HFFc6 (cell line): ENCODE measurements around the gene P2RX4. TPM values are rescaled to one million over a fixed set of nuclear protein-coding genes. Genes with fewer than 3 reads are reported as not detected.

Experiments
- DNase-seq: peaks from one replicate; pipeline ENCODE4 v3.0.0-alpha.2; 2018
- H3K27ac Mint-ChIP-seq: 2 replicates; pipeline ENCODE4 v1.8.0; 2020; ENCODE audit warnings: mild to moderate bottlenecking, mixed read lengths
- H3K27me3 Mint-ChIP-seq: 2 replicates; pipeline ENCODE4 v1.8.0; 2021; ENCODE audit warnings: mild to moderate bottlenecking, moderate library complexity, mixed read lengths; ENCODE audit not compliant: insufficient read depth
- H3K36me3 Mint-ChIP-seq: 2 replicates; pipeline ENCODE4 v1.8.0; 2021; ENCODE audit warnings: low read depth, mixed read lengths
- H3K4me1 Mint-ChIP-seq: 2 replicates; pipeline ENCODE4 v1.8.0; 2020; ENCODE audit warnings: low read depth, mixed read lengths
- H3K4me3 Mint-ChIP-seq: 2 replicates; pipeline ENCODE4 v1.8.0; 2020; ENCODE audit warnings: mild to moderate bottlenecking, moderate library complexity, mixed read lengths
- H3K9me3 Mint-ChIP-seq: 2 replicates; pipeline ENCODE4 v1.8.0; 2020; ENCODE audit warnings: mild to moderate bottlenecking, mixed read lengths
- total RNA-seq, 6 experiments: library from RNA; stranded (reverse); fragmentation: NEBNext Ultra II Directional; extraction: Animal tissue kit (Norgen Biotek cat#: 25700); gene quantifications; 2 replicates in 1 of 6; 3 replicates in 5 of 6; pipeline ENCODE4 v1.2.3, GENCODE V29; 2021
- TF ChIP-seq, protein P1 (sequence below): fragments of 200-600 bp; sonication (generic); IDR thresholded peaks from 2 replicates; pipeline ENCODE4 v1.5.0; 2021; ENCODE audit warnings: antibody characterized with exemption, mild to moderate bottlenecking

Gene P2RX4
- total RNA-seq, 6 experiments from 2014 or later: 7.7 to 13.0 (median 9.6) TPM

DNA sequence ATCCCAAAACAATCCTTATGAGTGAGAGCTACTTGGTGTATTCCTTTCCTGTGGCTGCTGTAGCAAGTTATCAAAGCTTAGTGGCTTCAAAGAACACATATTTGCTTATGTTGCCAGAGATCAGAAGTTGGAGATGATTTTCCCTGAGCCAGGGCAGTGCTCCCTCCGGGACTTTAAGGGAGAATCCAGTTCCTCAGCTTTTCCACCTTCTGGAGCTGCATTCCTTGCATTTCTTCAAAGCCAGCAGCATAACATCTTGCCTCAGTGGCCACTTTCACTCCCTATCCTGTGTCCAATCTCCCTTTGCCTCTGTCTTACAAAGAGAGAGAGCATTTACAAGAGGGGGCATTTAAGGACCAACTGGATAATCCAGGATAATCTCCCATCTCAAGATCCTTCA is 43.6 kb upstream of the P2RX4 start:
- H3K27me3 Mint-ChIP-seq: peaks cover 10% of the 10 kb centered on the region
- H3K4me3 Mint-ChIP-seq: no peak overlapping the region
- peaks cover 12% of the 10 kb centered on the region for H3K4me1 Mint-ChIP-seq
- no peak for DNase-seq
- no peaks in the 10 kb centered on the region for H3K36me3 Mint-ChIP-seq
- TF ChIP-seq, protein P1, sequence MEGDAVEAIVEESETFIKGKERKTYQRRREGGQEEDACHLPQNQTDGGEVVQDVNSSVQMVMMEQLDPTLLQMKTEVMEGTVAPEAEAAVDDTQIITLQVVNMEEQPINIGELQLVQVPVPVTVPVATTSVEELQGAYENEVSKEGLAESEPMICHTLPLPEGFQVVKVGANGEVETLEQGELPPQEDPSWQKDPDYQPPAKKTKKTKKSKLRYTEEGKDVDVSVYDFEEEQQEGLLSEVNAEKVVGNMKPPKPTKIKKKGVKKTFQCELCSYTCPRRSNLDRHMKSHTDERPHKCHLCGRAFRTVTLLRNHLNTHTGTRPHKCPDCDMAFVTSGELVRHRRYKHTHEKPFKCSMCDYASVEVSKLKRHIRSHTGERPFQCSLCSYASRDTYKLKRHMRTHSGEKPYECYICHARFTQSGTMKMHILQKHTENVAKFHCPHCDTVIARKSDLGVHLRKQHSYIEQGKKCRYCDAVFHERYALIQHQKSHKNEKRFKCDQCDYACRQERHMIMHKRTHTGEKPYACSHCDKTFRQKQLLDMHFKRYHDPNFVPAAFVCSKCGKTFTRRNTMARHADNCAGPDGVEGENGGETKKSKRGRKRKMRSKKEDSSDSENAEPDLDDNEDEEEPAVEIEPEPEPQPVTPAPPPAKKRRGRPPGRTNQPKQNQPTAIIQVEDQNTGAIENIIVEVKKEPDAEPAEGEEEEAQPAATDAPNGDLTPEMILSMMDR: no peak
- H3K9me3 Mint-ChIP-seq: no peaks in the 10 kb centered on the region
- H3K27ac Mint-ChIP-seq: no peak overlapping the region

DNA sequence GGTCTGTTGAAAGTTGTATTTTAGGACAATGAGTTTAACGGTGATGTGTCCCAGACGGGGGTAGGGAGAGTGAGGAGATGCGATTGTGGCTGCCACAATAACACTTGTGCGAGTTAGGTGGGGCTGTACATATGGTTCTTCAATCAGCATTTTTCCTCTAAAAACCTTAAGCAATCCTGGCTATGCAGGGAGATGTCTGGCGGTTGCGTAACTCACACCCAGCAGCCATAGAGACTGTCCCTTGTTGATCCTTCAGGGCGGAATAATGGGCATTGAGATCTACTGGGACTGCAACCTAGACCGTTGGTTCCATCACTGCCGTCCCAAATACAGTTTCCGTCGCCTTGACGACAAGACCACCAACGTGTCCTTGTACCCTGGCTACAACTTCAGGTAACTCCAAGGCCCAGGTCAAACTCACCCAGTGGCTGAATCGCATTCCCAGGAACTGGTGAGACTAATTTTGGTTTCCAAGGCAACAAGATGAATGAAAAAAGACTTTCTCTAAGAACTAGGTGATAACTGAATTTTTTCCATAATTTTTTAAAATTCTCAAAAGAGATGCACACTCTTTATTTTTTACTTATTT is 42.6 kb upstream of the P2RX4 start:
- H3K4me1 Mint-ChIP-seq: peaks cover 14% of the 10 kb centered on the region
- H3K36me3 Mint-ChIP-seq: no peaks in the 10 kb centered on the region
- H3K9me3 Mint-ChIP-seq: no peaks in the 10 kb centered on the region
- H3K27ac Mint-ChIP-seq: no peak overlapping the region
- DNase-seq: no peak
- no peak overlapping the region for H3K4me3 Mint-ChIP-seq
- peaks cover 10% of the 10 kb centered on the region for H3K27me3 Mint-ChIP-seq
- TF ChIP-seq, protein P1: no peak

DNA sequence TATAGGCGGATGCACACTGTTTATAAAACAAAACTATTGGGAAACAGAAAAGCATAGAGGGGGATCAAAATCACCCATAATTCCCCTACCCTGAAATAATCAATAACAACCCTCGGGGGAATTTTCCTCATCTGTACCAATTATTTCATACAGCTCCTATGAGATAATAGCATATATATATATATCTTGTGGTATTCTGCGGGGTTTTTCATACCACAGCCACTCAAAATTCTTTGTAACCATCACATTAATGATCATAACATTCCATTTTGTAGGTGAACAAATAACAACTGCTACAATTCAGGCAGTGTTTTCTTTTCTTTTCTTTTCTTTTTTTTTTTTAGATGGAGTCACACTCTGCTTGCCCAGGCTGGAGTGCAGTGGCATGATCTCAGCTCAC is 42.0 kb upstream of the P2RX4 start:
- TF ChIP-seq, protein P1: no peak
- Mint-ChIP-seq H3K4me3 (no peak overlapping the region), H3K4me1 (peaks cover 14% of the 10 kb centered on the region), H3K27ac (no peak overlapping the region), H3K27me3 (peaks cover 10% of the 10 kb centered on the region), H3K9me3 (no peaks in the 10 kb centered on the region), H3K36me3 (no peaks in the 10 kb centered on the region)
- no peak for DNase-seq

DNA sequence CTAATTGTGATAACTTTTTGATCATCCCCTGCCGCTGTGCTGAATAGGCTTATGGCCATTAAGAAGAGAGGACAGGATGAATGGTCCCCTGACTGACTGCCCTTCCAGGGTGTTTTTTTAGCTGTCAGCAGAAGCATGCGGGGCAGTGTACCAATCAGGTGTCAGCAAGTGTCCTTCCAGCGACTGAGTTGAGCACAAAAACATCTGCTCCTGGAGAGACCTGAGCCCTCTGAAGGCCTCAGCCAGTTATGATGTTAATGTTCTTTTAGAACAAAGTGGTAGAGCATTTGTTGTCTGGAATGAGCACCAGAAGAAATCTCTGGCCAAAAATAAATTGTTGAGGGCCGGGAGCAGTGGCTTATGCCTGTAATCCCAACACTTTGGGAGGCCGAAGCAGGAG is 39.8 kb upstream of the P2RX4 start:
- Mint-ChIP-seq H3K27ac (no peak overlapping the region), H3K9me3 (no peaks in the 10 kb centered on the region), H3K36me3 (no peaks in the 10 kb centered on the region), H3K27me3 (peaks cover 9% of the 10 kb centered on the region), H3K4me1 (peaks cover 14% of the 10 kb centered on the region), H3K4me3 (no peak overlapping the region)
- DNase-seq: no peak
- TF ChIP-seq, protein P1: no peak

DNA sequence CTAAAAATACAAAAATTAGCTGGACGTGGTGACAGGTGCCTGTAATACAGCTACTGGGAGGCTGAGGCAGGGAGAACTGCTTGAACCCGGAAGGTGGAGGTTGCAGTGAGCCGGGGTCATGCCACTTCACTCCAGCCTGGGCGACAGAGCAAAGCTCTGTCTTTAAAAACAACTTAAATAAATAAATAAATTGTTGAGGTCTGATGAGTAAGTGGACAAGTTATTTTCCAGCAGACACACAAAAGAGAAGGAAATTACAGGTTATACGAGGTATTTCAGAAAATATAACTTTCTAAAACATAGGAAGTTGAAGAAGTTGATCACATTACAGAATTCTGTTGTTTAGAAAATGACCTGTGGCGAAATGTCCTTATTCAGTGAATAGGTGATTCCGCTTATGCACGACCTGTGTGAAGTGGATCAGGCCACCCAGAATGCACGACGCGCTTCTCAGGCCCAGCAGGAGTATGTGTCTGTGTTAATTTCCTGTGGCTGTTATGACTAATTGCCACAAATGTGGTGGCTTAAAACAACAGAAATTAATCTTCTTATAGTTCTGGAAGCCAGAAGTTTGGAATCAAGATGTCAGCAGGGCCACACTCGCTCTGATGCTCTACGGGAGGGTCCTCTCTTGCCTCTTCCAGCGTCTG is 39.2 kb upstream of the P2RX4 start:
- H3K27ac Mint-ChIP-seq: no peak overlapping the region
- H3K27me3 Mint-ChIP-seq: peaks cover 8% of the 10 kb centered on the region
- H3K4me1 Mint-ChIP-seq: peaks cover 20% of the 10 kb centered on the region
- H3K4me3 Mint-ChIP-seq: no peak overlapping the region
- no peak for DNase-seq
- no peaks in the 10 kb centered on the region for H3K36me3 Mint-ChIP-seq
- TF ChIP-seq, protein P1: no peak
- no peaks in the 10 kb centered on the region for H3K9me3 Mint-ChIP-seq
